ENCODE data around the gene VAMP5. TPM values are rescaled to one million over a fixed set of nuclear protein-coding genes. Genes with fewer than 3 reads are reported as not detected.
A peak's percentile ranks its signal among the peaks of the same experiment; 100 is the strongest.

VAMP5 gene
- total and polyA plus RNA-seq, 9 of the 15 experiments (the other 6 are each of a cell fraction or from before 2014, with no cell fraction given) = 0.54 to 1.9 (median 1.5) TPM; not detected in 2

- TF ChIP-seq E2F5 (CRISPR knock-in tag; IDR thresholded peaks at IDR 0.05) = no peak
- TF ChIP-seq SREBF1 (IDR thresholded peaks at IDR 0.05; ENCODE audit: borderline replicate concordance, low read depth, low read length) = no peak
- no peak for TF ChIP-seq NFIX (CRISPR knock-in tag; IDR thresholded peaks at IDR 0.05; ENCODE audit: low read depth)
- no peak for TF ChIP-seq MED1 (CRISPR knock-in tag; IDR thresholded peaks at IDR 0.05; ENCODE audit: borderline replicate concordance)
- TF ChIP-seq ZNF184 (CRISPR knock-in tag; IDR thresholded peaks at IDR 0.05) = no peak
- TF ChIP-seq GTF2B (IDR thresholded peaks at IDR 0.05; ENCODE audit: extremely low read depth, insufficient read length) = no peak
- TF ChIP-seq ARID1B (IDR thresholded peaks at IDR 0.05) = peak; percentile 45
- no peak for TF ChIP-seq ZNF518B (CRISPR knock-in tag; IDR thresholded peaks at IDR 0.05)
- TF ChIP-seq ZNF165 (CRISPR knock-in tag; IDR thresholded peaks at IDR 0.05; ENCODE audit: borderline replicate concordance) = no peak
- TF ChIP-seq HDAC8 (tag; IDR thresholded peaks at IDR 0.05) = no peak
- TF ChIP-seq EHMT2 (IDR thresholded peaks at IDR 0.05) = 0 out of 2 replicates have a peak, but pooled peaks have one; percentile 1
- no peak for TF ChIP-seq BDP1 (IDR thresholded peaks at IDR 0.05; ENCODE audit: insufficient read depth, insufficient read length)
- no peak for TF ChIP-seq POLR2H (tag; IDR thresholded peaks at IDR 0.05; ENCODE audit: low read depth)
- no peak for TF ChIP-seq MTF1 (CRISPR knock-in tag; IDR thresholded peaks at IDR 0.05; ENCODE audit: borderline replicate concordance)
- no peak for TF ChIP-seq SP1 (CRISPR knock-in tag; IDR thresholded peaks at IDR 0.05)
- TF ChIP-seq, protein P1, sequence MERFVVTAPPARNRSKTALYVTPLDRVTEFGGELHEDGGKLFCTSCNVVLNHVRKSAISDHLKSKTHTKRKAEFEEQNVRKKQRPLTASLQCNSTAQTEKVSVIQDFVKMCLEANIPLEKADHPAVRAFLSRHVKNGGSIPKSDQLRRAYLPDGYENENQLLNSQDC (CRISPR knock-in tag; IDR thresholded peaks at IDR 0.05) = no peak
- TF ChIP-seq SRF (CRISPR knock-in tag; IDR thresholded peaks at IDR 0.05) = no peak
- TF ChIP-seq, protein P2, sequence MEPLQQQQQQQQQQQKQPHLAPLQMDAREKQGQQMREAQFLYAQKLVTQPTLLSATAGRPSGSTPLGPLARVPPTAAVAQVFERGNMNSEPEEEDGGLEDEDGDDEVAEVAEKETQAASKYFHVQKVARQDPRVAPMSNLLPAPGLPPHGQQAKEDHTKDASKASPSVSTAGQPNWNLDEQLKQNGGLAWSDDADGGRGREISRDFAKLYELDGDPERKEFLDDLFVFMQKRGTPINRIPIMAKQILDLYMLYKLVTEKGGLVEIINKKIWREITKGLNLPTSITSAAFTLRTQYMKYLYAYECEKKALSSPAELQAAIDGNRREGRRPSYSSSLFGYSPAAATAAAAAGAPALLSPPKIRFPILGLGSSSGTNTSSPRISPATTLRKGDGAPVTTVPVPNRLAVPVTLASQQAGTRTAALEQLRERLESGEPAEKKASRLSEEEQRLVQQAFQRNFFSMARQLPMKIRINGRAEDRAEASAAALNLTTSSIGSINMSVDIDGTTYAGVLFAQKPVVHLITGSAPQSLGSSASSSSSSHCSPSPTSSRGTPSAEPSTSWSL (CRISPR knock-in tag; IDR thresholded peaks at IDR 0.05; ENCODE audit: borderline replicate concordance) = no peak
- TF ChIP-seq MYBL2 (IDR thresholded peaks at IDR 0.05; ENCODE audit: low read depth) = no peak
- TF ChIP-seq MYBL2 (CRISPR knock-in tag; IDR thresholded peaks at IDR 0.05; ENCODE audit: borderline replicate concordance) = no peak
- TF ChIP-seq CBFA2T2 (conservative IDR thresholded peaks at IDR 0.05) = no peak
- TF ChIP-seq ZBTB43 (CRISPR knock-in tag; IDR thresholded peaks at IDR 0.05) = no peak
Measured at GRCh38 chr2:85596026-85596333, 11.7 kb downstream of the VAMP5 start (continued).

All from K562 (cell line).